MCF 10A (cell line): ENCODE data around the gene RAB40A. TPM values are rescaled to one million over a fixed set of nuclear protein-coding genes. Genes with fewer than 3 reads are reported as not detected.

Source experiments
- BruUV-seq: library from RNA; stranded (reverse); fragments of 400-500 nt; replicated peaks from 2 replicates; lab custom pipeline; 2021; lab: Mats Ljungman, UMichigan
- CTCF ChIA-PET: fragments of 300-600 bp; sonication (Branson Sonifier 250); formaldehyde crosslinking; extraction: SDS; loops from one replicate; lab custom pipeline; 2021; ENCODE audit warnings: antibody characterized with exemption, inconsistent platforms; lab: Yijun Ruan, JAX
- POLR2A ChIA-PET: fragments of 300-600, 350-650 bp; sonication (Branson Sonifier 250); formaldehyde crosslinking; extraction: SDS; loops from one replicate; lab custom pipeline; 2020; ENCODE audit warnings: antibody characterized with exemption, inconsistent platforms; lab: Yijun Ruan, JAX
- DNase-seq: peaks from one replicate; pipeline ENCODE4 v3.0.0-alpha.2; 2018; ENCODE audit not compliant: unreplicated experiment
- H3K27ac Mint-ChIP-seq: one replicate; pipeline ENCODE4 v1.8.0; 2022; ENCODE audit warnings: mild to moderate bottlenecking, low read depth, mixed read lengths; ENCODE audit not compliant: unreplicated experiment
- H3K27me3 Mint-ChIP-seq: one replicate; pipeline ENCODE4 v1.8.0; 2022; ENCODE audit warnings: mixed read lengths; ENCODE audit not compliant: insufficient read depth, unreplicated experiment
- H3K36me3 Mint-ChIP-seq: one replicate; pipeline ENCODE4 v1.8.0; 2022; ENCODE audit warnings: mild to moderate bottlenecking, moderate library complexity, mixed read lengths; ENCODE audit not compliant: insufficient read depth, unreplicated experiment
- H3K4me1 Mint-ChIP-seq: one replicate; pipeline ENCODE4 v1.8.0; 2022; ENCODE audit warnings: mixed read lengths; ENCODE audit not compliant: insufficient read depth, unreplicated experiment
- H3K4me3 Mint-ChIP-seq: one replicate; pipeline ENCODE4 v1.8.0; 2022; ENCODE audit warnings: mild to moderate bottlenecking, moderate library complexity, mixed read lengths; ENCODE audit not compliant: unreplicated experiment
- H3K9me3 Mint-ChIP-seq: one replicate; pipeline ENCODE4 v1.8.0; 2022; ENCODE audit warnings: mixed read lengths; ENCODE audit not compliant: unreplicated experiment
- intact Hi-C: fragments of 100-400 bp; cut with micrococcal nuclease; formaldehyde crosslinking; loops from 2 replicates; pipeline ENCODE4 v1.14.1; 2022
- total RNA-seq: library from RNA; stranded (reverse); gene quantifications from 2 replicates; pipeline ENCODE4 v1.2.3, GENCODE V29; 2022
- TF ChIP-seq, protein P1 (sequence below): fragments of 200-600 bp; IDR thresholded peaks from one replicate; pipeline ENCODE4 v1.8.0; 2022; ENCODE audit warnings: antibody characterized with exemption, mild to moderate bottlenecking; ENCODE audit not compliant: unreplicated experiment

RAB40A gene
- total RNA-seq, 1 experiment from 2014 or later: not detected

DNA sequence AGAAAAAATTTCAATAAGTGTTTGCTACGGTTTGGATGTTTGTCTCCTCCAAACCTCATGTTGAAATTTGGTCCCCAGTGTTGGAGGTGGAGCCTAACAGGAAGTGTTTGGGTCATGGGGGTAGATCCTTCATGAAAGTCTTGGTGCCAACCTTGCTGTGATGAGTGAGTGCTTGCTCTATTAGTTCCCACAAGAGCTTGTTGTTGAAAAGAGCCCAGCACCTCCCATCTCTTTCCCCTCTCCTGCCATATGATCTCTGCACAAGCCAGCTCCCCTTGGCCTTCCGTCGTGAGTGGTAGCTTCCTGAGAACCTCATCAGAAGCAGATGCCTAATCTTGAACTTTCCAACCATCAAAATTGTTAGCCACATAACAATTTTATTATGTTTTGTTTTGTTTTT is 10.3 kb upstream of the RAB40A start:
- BruUV-seq: no TSS peak

DNA sequence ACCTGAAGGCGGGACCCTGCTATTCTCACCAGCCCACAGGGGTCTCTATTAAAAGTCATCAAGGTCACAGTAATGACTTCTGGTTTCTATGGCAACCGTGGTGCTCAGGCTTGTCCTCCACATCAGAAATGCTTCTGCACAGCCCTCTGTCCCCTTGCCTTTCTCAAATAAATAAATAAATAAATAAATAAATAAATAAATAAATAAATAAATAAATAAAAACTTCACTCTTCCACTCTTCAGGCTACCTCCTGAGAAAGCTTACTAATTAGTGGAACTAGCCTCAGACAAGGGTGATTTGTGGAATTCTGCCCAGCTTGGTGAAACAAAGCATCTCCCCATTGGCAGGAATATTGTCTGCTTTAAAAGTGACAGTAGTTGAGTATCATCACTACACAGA is 5.5 kb upstream of the RAB40A start:
- ChIA-PET CTCF (interaction anchor here (0.6 kb wide), 1 partner anchor 51 kb away, joined by 3 read pairs; no protein-coding TSS in a partner anchor), POLR2A (no interaction called here)
- H3K36me3 Mint-ChIP-seq: no peaks in the 10 kb centered on the region
- peaks cover 74% of the 10 kb centered on the region for H3K27me3 Mint-ChIP-seq
- H3K9me3 Mint-ChIP-seq: no peaks in the 10 kb centered on the region
- no peak for DNase-seq
- no peak overlapping the region for H3K27ac Mint-ChIP-seq
- no TSS peak for BruUV-seq
- TF ChIP-seq, protein P1, sequence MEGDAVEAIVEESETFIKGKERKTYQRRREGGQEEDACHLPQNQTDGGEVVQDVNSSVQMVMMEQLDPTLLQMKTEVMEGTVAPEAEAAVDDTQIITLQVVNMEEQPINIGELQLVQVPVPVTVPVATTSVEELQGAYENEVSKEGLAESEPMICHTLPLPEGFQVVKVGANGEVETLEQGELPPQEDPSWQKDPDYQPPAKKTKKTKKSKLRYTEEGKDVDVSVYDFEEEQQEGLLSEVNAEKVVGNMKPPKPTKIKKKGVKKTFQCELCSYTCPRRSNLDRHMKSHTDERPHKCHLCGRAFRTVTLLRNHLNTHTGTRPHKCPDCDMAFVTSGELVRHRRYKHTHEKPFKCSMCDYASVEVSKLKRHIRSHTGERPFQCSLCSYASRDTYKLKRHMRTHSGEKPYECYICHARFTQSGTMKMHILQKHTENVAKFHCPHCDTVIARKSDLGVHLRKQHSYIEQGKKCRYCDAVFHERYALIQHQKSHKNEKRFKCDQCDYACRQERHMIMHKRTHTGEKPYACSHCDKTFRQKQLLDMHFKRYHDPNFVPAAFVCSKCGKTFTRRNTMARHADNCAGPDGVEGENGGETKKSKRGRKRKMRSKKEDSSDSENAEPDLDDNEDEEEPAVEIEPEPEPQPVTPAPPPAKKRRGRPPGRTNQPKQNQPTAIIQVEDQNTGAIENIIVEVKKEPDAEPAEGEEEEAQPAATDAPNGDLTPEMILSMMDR: no peak
- intact Hi-C loops: no loop called here
- no peak overlapping the region for H3K4me3 Mint-ChIP-seq
- H3K4me1 Mint-ChIP-seq: no peaks in the 10 kb centered on the region

More for the DNA sequence above, 10.3 kb upstream of the RAB40A start:
- no peaks in the 10 kb centered on the region for H3K9me3 Mint-ChIP-seq
- H3K4me3 Mint-ChIP-seq: no peak overlapping the region
- intact Hi-C loops: no loop called here
- H3K27me3 Mint-ChIP-seq: peaks cover 77% of the 10 kb centered on the region
- no peak overlapping the region for H3K27ac Mint-ChIP-seq
- ChIA-PET CTCF (interaction anchor here (1.0 kb wide), 1 partner anchor 9 kb away, joined by 4 read pairs; no protein-coding TSS in a partner anchor), POLR2A (no interaction called here)
- H3K4me1 Mint-ChIP-seq: peaks cover 14% of the 10 kb centered on the region
- TF ChIP-seq, protein P1: no peak
- DNase-seq: no peak
- no peaks in the 10 kb centered on the region for H3K36me3 Mint-ChIP-seq

DNA sequence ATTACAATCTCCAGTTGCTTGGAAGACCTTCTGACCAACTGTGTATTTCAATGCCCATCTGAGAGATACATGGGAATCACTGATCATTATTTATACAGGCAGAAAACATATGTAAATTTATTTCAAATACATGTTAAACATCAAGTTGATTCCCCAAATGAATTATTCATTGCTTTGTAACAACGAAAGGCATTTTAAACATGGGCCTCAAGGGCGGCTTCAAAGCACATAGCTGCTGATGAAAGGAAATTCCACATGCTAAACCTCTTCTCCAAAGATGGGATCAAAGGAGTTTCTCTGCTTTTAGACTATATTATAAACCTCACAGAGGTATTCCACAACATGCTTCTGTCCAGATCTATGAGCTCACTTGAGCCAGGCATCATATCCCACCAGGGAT is 4.3 kb upstream of the RAB40A start:
- no peak overlapping the region for H3K27ac Mint-ChIP-seq
- CTCF ChIA-PET: no interaction called here
- no peak overlapping the region for H3K4me3 Mint-ChIP-seq
- H3K27me3 Mint-ChIP-seq: peaks cover 63% of the 10 kb centered on the region
- POLR2A ChIA-PET: no interaction called here
- intact Hi-C loops: no loop called here
- BruUV-seq: no TSS peak
- TF ChIP-seq, protein P1: no peak
- no peaks in the 10 kb centered on the region for H3K4me1 Mint-ChIP-seq
- H3K9me3 Mint-ChIP-seq: no peaks in the 10 kb centered on the region
- H3K36me3 Mint-ChIP-seq: no peaks in the 10 kb centered on the region
- DNase-seq: no peak

DNA sequence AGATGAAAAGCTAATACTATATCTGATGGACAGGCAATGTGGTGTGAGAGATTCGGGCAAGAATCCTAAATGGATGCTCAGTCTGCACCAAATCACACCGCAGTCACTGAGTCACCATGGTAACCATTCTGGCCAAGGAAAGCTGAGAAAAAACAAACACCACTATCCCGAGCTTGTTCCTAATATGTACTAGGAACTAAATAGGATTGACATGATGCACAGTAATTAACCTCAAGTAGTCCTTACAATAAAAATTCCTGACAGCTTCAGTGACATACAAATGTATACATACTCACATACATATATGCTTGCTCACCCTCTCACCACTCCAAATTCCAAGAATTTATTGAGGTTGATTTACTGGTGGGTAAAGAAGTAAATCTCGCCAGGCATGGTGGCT is 1.1 kb upstream of the RAB40A start:
- H3K36me3 Mint-ChIP-seq: no peaks in the 10 kb centered on the region
- intact Hi-C loops: no loop called here
- CTCF ChIA-PET: interaction anchor here (0.7 to 1.0 kb wide), 5 partner anchors 10 to 56 kb away, joined by 3 to 4 read pairs (median 3); no protein-coding TSS in a partner anchor

More for the DNA sequence above, 1.1 kb upstream of the RAB40A start:
- peaks cover 42% of the 10 kb centered on the region for H3K27me3 Mint-ChIP-seq
- POLR2A ChIA-PET: no interaction called here
- no peak for DNase-seq
- TF ChIP-seq, protein P1: no peak
- H3K27ac Mint-ChIP-seq: no peak overlapping the region
- peaks cover 11% of the 10 kb centered on the region for H3K4me1 Mint-ChIP-seq
- H3K4me3 Mint-ChIP-seq: no peak overlapping the region
- no peaks in the 10 kb centered on the region for H3K9me3 Mint-ChIP-seq
- BruUV-seq: no TSS peak
